HG02840 (cell line): ENCODE measurements around the gene KRTAP17-1.
"Not testable (repeated sequence)": the region's sequence is repeated elsewhere in the genome, so short reads cannot be mapped to it uniquely, and the experiment has no call there.

Experiments
- ATAC-seq: cut with Tn5 transposase; IDR thresholded peaks from one replicate; pipeline ENCODE4 v1.9.1; 2021; ENCODE audit warnings: mild to moderate bottlenecking, moderate library complexity, moderate number of reproducible peaks; ENCODE audit not compliant: unreplicated experiment, low FRiP score

KRTAP17-1 gene, protein sequence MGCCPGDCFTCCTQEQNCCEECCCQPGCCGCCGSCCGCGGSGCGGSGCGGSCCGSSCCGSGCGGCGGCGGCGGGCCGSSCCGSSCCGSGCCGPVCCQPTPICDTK

GRCh38 chr17:41315204-41315794 lies at the start of gene KRTAP17-1:
Gene KRTAP17-1, minus strand, starts transcription at chr17:41315710. Its CDS starts 60 bp downstream, at chr17:41315650.
- no peak for ATAC-seq

GRCh38 chr17:41363881-41364280 lies 48.4 kb upstream of the KRTAP17-1 start:
- ATAC-seq = no peak

GRCh38 chr17:41360296-41360995 lies 44.9 kb upstream of the KRTAP17-1 start:
- no peak for ATAC-seq

DNA sequence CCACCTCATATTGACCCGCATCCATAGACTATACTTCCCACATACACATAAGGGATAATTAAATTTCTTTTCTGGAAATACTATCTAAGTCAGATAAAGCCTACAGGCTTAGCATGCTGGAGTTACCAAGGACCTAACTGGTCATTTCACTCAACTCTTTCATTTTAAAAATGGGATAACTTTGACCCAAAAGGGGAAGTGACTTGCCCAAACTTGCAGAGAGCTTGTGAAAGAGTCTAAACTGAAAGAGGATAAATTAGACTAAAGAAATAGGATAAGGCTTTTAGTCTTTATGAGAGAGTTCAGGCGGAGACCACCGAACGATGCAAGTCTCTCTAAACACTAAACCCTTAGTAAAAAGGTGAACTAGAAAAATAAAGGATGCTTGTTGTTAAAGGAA lies 39.0 kb upstream of the KRTAP17-1 start:
- no peak for ATAC-seq

GRCh38 chr17:41352597-41353366 lies 37.3 kb upstream of the KRTAP17-1 start:
- ATAC-seq = no peak

GRCh38 chr17:41351177-41351576 lies 35.7 kb upstream of the KRTAP17-1 start:
- no peak for ATAC-seq

DNA sequence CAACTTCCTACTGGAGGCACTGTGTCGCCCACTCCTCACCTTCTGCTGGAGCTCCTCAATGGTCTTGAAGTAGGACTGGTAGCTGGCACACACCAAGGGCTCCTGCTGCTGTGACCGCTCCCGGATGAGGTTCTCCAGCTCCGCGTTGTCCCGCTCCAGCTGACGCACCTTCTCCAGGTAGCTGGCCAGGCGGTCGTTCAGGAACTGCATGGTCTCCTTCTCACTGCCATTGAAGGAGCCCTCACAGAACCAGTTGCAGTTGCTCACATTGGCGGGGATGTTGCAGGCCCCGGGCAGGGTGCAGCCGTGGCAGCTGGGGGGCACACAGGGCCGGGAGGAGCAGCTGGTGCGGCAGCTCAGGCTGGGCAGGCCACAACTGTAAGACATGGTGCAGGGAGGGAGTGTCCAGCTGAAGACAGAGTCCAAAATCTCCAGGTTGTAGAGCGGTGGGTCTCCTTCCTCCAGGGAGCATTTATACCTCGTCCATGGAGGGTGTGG lies 34.9 kb upstream of the KRTAP17-1 start, which contains the start of gene KRT33A:
KRT33A (minus strand) TSS at position 448 of the 498 bp plus-strand sequence; CDS start at position 387, 61 bp downstream.
- not testable (repeated sequence) for ATAC-seq

GRCh38 chr17:41347869-41348760 lies 32.6 kb upstream of the KRTAP17-1 start:
- ATAC-seq = no peak

GRCh38 chr17:41346421-41346820 lies 30.9 kb upstream of the KRTAP17-1 start:
- ATAC-seq = not testable (repeated sequence)

DNA sequence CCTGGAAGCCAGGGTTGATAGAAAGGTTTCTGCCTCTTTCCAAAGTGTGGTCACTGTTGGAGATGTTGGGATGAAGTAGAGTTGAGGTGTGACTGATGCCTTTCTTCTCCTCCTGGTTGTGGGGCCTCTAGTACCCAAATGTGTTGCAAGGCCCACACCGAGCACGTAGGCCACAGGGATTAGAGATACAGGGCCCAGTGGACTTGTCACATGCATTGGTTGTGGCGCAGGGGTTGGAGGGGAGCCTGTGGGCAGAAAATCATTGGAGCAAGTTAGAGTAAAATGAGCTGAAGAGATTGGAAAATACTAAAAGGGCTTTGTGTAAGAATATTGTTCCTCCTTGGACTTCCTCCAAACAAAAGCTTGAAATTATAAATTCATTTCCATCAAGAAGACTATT lies 30.5 kb upstream of the KRTAP17-1 start:
- no peak for ATAC-seq

- ATAC-seq = no peak
These were observed 27.5 kb upstream of the KRTAP17-1 start for GRCh38 chr17:41343029-41343428.

DNA sequence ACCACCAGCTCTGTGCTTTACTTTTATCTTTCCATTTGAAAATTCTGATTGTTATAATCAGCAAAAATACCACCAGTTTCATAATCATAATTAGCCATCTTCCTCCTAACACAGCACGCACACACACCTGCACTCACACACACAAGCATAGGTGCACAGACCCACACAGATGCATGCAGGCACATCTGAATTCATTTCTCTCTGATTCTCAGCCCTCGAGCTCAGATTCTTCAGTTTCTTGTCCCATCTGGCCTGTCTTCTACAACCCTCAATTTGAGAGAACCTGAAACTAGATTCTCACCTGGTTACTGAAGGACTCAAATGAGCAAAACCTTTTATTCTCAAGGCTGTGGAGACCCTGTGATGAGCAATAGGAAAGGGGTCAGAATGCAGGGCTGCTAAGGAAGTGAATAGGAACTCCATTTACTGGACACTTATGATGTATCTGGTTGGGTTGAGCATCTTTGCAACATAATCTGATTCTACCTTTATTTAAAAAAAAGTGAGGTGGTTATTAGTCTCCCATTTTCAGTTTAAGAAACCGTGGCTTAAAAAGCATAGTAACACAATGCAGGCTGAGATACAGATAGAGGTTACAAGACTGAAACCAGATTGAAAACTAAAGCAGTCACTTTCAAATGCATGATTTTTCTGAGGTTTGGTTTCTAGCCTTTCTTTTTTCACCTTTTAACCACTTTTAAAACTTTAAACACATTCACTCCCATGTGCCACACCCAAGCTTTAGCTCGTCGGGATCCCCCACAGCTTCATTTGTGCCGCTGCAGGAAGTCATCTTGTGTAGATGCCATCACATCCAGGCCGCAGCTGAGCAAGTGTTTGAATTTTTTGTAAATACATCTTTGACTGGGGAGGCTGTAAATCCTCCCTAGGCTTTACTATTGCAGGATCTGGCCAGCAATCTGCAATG lies 25.7 kb upstream of the KRTAP17-1 start:
- no peak for ATAC-seq

- no peak for ATAC-seq
These were observed 25.0 kb upstream of the KRTAP17-1 start for GRCh38 chr17:41340494-41340893.

DNA sequence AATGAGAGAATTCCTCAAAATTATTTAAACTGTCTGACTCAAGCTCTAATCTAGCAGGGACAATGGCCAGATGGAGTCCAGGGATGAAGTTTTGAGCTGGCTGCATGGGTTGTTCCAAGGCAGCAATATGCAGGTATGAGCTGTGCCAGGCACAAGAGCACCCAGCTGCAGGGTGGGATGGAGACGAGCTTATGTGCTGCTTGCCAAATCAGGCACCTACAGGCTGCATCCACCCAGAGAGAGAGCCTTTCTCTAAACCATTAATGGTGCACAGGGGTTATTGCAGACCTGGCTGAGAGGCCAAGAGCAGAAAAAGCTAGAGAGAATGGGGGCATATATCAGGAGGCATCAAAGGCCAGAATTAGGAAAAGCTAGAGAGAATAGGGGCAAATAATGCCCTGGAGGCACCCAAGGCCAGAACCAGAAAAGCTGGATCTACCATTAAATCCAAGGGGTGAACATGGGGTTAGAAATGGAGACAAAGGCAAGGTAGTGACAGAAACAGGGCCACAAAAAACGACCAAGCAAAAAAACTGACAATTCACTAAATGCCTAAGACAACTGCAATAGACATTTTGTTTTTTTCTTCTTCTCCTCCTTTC lies 24.2 kb upstream of the KRTAP17-1 start:
- no peak for ATAC-seq

DNA sequence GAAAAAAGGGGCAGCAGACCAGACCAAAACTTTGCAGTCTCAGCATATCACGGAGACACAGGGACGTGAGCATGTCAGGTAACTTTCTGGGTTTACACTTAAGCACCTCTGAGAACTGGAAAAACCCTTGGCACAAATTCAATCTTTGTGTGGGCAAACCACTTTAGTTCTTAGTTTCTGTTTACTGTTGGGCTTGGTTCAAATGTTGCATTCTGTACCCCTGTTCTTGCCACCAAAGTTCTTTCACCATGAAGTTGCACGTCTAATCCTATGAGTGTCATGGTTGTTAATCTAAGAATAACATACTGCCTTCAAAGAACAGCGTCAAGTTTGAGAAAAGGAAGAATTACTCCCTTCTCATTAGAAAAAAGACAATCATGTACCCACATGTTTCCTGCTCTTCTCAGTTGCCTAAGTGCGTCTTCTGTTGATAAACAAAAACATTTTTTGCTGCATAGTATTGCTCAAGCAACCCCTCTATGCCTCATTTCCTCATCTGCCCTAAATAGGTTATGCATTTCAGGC lies 23.5 kb upstream of the KRTAP17-1 start:
- ATAC-seq = no peak

GRCh38 chr17:41335747-41336146 lies 20.2 kb upstream of the KRTAP17-1 start:
- no peak for ATAC-seq

- no peak for ATAC-seq
These were observed 19.1 kb upstream of the KRTAP17-1 start for GRCh38 chr17:41334385-41335305.
